Measurements from ENCODE around the gene SHISA4.
"Not testable (repeated sequence)": the region's sequence is repeated elsewhere in the genome, so short reads cannot be mapped to it uniquely, and the experiment has no call there.

Gene SHISA4
- 0.24 to 0.88 (median 0.42) reads per million in 4 experiments for total RNA-seq

- DNase-seq, result no peak
Measured at GRCh38 chr1:201888282-201889089, at the start of gene SHISA4. SHISA4 (plus strand) TSS chr1:201888898; CDS start chr1:201888995, 97 bp downstream.

- DNase-seq, result not testable (repeated sequence)
Measured at GRCh38 chr1:201839089-201839488, 49.6 kb upstream of the SHISA4 start.

GRCh38 chr1:201840055-201840454, 48.6 kb upstream of the SHISA4 start:
- DNase-seq, result no peak

GRCh38 chr1:201840490-201840889, 48.2 kb upstream of the SHISA4 start:
- DNase-seq, result no peak

GRCh38 chr1:201841265-201841912, 47.3 kb upstream of the SHISA4 start:
- no peak for DNase-seq

- no peak for DNase-seq
Measured at GRCh38 chr1:201842472-201843027, 46.1 kb upstream of the SHISA4 start.

GRCh38 chr1:201845331-201846083, 43.2 kb upstream of the SHISA4 start:
- no peak for DNase-seq

- no peak for DNase-seq
Measured at GRCh38 chr1:201847150-201847549, 41.5 kb upstream of the SHISA4 start.

- no peak for DNase-seq
Measured at GRCh38 chr1:201848230-201848629, 40.5 kb upstream of the SHISA4 start.

GRCh38 chr1:201849372-201850052, 39.2 kb upstream of the SHISA4 start:
- DNase-seq, result no peak

GRCh38 chr1:201850053-201850397, 38.7 kb upstream of the SHISA4 start:
- DNase-seq, result no peak

- no peak for DNase-seq
Measured at GRCh38 chr1:201851949-201852348, 36.7 kb upstream of the SHISA4 start.

GRCh38 chr1:201856722-201857121, 32.0 kb upstream of the SHISA4 start:
- DNase-seq, result not testable (repeated sequence)

GRCh38 chr1:201859424-201859823, 29.3 kb upstream of the SHISA4 start:
- DNase-seq, result no peak

GRCh38 chr1:201861448-201861847, 27.2 kb upstream of the SHISA4 start:
- DNase-seq, result no peak

- DNase-seq, result no peak
Measured at GRCh38 chr1:201870397-201870796, 18.3 kb upstream of the SHISA4 start.

- DNase-seq, result no peak
Measured at GRCh38 chr1:201874672-201875071, 14.0 kb upstream of the SHISA4 start.

- DNase-seq, result no peak
Measured at GRCh38 chr1:201876148-201876818, 12.4 kb upstream of the SHISA4 start.

GRCh38 chr1:201877877-201878401, 10.8 kb upstream of the SHISA4 start:
- DNase-seq, result no peak

- no peak for DNase-seq
Measured at GRCh38 chr1:201880928-201881571, 7.6 kb upstream of the SHISA4 start.

- no peak for DNase-seq
Measured at GRCh38 chr1:201881617-201882016, 7.1 kb upstream of the SHISA4 start.

Data from effector CD8-positive, alpha-beta T cell (primary cell).